ENCODE measurements around the gene PRKCE. TPM values are rescaled to one million over a fixed set of nuclear protein-coding genes. Genes with fewer than 3 reads are reported as not detected.

Gene PRKCE
- polyA plus RNA-seq, 1 of the 3 experiments (the other 2 are of a cell fraction), result 16.3 TPM

DNA sequence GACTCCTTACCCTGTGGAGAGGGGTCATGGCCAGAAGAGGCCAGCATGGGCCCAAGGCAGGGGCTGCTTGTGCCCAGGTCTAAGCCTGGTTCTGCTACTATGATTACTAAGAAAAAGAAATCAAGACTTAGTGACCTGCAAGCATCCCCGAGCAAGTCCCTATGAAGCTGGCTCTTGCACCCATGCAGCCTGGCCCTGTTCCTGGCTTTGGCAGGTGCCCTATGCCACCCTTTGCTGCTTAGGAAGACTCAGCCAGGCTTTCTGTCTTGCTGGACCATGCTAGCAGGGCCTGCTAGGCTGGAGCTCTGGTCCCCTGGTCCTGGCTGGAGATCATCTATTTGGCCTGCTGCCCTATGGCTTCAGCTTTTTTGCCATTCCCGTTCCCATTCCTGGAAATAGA is 336.4 kb downstream of the PRKCE start:
- Histone ChIP-seq H3K9ac (no peak overlapping the region), H3K4me1 (ENCODE audit: control insufficient read depth in 1 of 2, insufficient read depth in 2 of 2, low read depth in 1 of 2, low read length in 1 of 2) (peaks cover 0 to 6% of the 10 kb centered on the region in 2 experiments; a peak in 1 of 4 replicates), H3K27me3 (ENCODE audit: insufficient read depth) (no peaks in the 10 kb centered on the region), H3K36me3 (replicated peaks in 1 of 2; ENCODE audit: control insufficient read depth in 1 of 2, insufficient read depth in 2 of 2, low read length in 1 of 2) (no peaks in the 10 kb centered on the region), H3K27ac (ENCODE audit: low read depth in 2 of 2, low read length in 1 of 2) (no peak overlapping the region), H2AFZ (ENCODE audit: low read depth) (no peak overlapping the region), H3F3A (replicated peaks; ENCODE audit: insufficient read depth) (no peaks in the 10 kb centered on the region), H4K20me1 (ENCODE audit: insufficient read depth) (no peaks in the 10 kb centered on the region), H3K9me2 (no peaks in the 10 kb centered on the region), H3K9me3 (no peaks in the 10 kb centered on the region), H3K4me3 (ENCODE audit: low read depth in 2 of 2, low read length in 1 of 2) (no peak overlapping the region), H3K4me2 (no peak overlapping the region), H3K79me2 (ENCODE audit: insufficient read depth) (no peaks in the 10 kb centered on the region)
- CTCF ChIA-PET, result interaction anchor here (1.0 to 2.1 kb wide), 4 partner anchors 12 to 663 kb away, joined by 3 to 7 read pairs (median 5); no protein-coding TSS in a partner anchor
- WGBS (ENCODE audit: low lambda C conversion rate), result 84% methylated on average over 2 of the region's 2 CpGs
- POLR2A ChIA-PET, result no interaction called here
- DNase-seq, result no peak
- no peak for TF ChIP-seq MXI1 (IDR thresholded peaks at IDR 0.05; ENCODE audit: low read depth, low read length)
- no peak for TF ChIP-seq USF1 (IDR thresholded peaks at IDR 0.05; ENCODE audit: borderline replicate concordance, low read depth)
- TF ChIP-seq JUND (IDR thresholded peaks at IDR 0.05), result no peak
- TF ChIP-seq ELF1 (IDR thresholded peaks at IDR 0.05), result no peak
- TF ChIP-seq MAX (IDR thresholded peaks at IDR 0.05; ENCODE audit: low read depth), result no peak

GRCh38 chr2:45988879-45989278 is 337.4 kb downstream of the PRKCE start:
- DNase-seq, result no peak
- 96% methylated on average over 7 of the region's 7 CpGs for WGBS (ENCODE audit: low lambda C conversion rate)
- Histone ChIP-seq H3K4me2 (no peak overlapping the region), H3K4me3 (ENCODE audit: low read depth in 2 of 2, low read length in 1 of 2) (no peak overlapping the region), H3K9me3 (no peaks in the 10 kb centered on the region), H2AFZ (ENCODE audit: low read depth) (no peak overlapping the region), H3K27ac (ENCODE audit: low read depth in 2 of 2, low read length in 1 of 2) (no peak overlapping the region), H3K4me1 (ENCODE audit: control insufficient read depth in 1 of 2, insufficient read depth in 2 of 2, low read depth in 1 of 2, low read length in 1 of 2) (peaks cover 0 to 10% of the 10 kb centered on the region in 2 experiments; a peak in 1 of 4 replicates), H4K20me1 (ENCODE audit: insufficient read depth) (no peaks in the 10 kb centered on the region), H3K79me2 (ENCODE audit: insufficient read depth) (no peaks in the 10 kb centered on the region), H3F3A (replicated peaks; ENCODE audit: insufficient read depth) (no peaks in the 10 kb centered on the region), H3K9ac (no peak overlapping the region), H3K36me3 (replicated peaks in 1 of 2; ENCODE audit: control insufficient read depth in 1 of 2, insufficient read depth in 2 of 2, low read length in 1 of 2) (no peaks in the 10 kb centered on the region), H3K9me2 (no peaks in the 10 kb centered on the region), H3K27me3 (ENCODE audit: insufficient read depth) (no peaks in the 10 kb centered on the region)
- POLR2A ChIA-PET, result no interaction called here
- CTCF ChIA-PET, result interaction anchor here (0.9 kb wide), 1 partner anchor 48 kb away, joined by 3 read pairs; no protein-coding TSS in a partner anchor
- TF ChIP-seq RCOR1 (IDR thresholded peaks at IDR 0.05; ENCODE audit: low read length) (no peak), RFX5 (IDR thresholded peaks at IDR 0.05; ENCODE audit: low read length) (no peak), GATA2 (CRISPR knock-in tag; IDR thresholded peaks at IDR 0.05) (no peak), USF1 (IDR thresholded peaks at IDR 0.05; ENCODE audit: borderline replicate concordance, low read depth) (no peak), FOXJ3 (CRISPR knock-in tag; IDR thresholded peaks at IDR 0.05) (no peak), POLR2AphosphoS5 (IDR thresholded peaks at IDR 0.05; ENCODE audit: low read depth, low read length) (no peak), ZBTB33 (IDR thresholded peaks at IDR 0.05; ENCODE audit: borderline replicate concordance, low read depth) (no peak), ELF1 (IDR thresholded peaks at IDR 0.05) (no peak), NRF1 (IDR thresholded peaks at IDR 0.05; ENCODE audit: low read depth, low read length) (no peak), RXRA (IDR thresholded peaks at IDR 0.05; ENCODE audit: borderline replicate concordance, low read depth) (no peak)
- TF ChIP-seq, protein P1, sequence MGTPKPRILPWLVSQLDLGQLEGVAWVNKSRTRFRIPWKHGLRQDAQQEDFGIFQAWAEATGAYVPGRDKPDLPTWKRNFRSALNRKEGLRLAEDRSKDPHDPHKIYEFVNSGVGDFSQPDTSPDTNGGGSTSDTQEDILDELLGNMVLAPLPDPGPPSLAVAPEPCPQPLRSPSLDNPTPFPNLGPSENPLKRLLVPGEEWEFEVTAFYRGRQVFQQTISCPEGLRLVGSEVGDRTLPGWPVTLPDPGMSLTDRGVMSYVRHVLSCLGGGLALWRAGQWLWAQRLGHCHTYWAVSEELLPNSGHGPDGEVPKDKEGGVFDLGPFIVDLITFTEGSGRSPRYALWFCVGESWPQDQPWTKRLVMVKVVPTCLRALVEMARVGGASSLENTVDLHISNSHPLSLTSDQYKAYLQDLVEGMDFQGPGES (IDR thresholded peaks at IDR 0.05; ENCODE audit: low read depth, low read length), result no peak

Data from SK-N-SH (cell line).